ENCODE measurements around the gene AGXT2.

The AGXT2 gene, protein sequence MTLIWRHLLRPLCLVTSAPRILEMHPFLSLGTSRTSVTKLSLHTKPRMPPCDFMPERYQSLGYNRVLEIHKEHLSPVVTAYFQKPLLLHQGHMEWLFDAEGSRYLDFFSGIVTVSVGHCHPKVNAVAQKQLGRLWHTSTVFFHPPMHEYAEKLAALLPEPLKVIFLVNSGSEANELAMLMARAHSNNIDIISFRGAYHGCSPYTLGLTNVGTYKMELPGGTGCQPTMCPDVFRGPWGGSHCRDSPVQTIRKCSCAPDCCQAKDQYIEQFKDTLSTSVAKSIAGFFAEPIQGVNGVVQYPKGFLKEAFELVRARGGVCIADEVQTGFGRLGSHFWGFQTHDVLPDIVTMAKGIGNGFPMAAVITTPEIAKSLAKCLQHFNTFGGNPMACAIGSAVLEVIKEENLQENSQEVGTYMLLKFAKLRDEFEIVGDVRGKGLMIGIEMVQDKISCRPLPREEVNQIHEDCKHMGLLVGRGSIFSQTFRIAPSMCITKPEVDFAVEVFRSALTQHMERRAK

DNA sequence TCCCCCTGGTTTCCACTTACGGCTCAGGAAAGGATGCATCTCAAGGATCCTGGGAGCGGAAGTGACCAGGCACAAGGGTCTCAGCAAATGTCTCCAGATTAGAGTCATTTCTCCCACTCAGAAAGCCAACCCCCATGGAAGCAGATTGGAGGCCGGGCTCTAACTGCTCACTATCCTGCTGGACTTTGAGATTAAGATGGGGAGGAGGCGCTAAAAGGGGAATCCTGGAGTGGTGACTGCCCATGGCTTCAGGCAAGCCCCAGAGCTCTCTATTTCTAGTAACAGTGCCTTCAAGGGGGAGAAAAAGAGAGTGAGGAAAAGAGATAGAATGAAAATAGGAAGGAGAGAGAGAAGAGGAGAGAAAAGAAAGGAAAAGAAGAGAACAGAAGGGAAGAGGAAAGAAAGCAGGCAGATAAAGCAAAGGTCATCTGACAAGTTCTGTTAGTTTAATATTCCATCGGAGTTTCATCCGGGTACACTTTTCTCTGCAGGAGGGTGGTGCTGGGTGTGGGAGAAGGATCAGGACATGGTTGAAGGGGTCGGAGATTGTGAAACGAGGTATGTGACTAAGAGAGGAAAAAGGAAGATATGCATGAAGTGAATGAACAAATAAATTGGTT lies at the start of gene AGXT2:
TSS of gene AGXT2 (minus strand) at position 165 of the 620 bp plus-strand sequence. CDS start at position 108, 57 bp downstream.
- no peak within 1 kb of the TSS for H3K4me3 ChIP-seq (ENCODE audit: low read depth, low read length)
- TF ChIP-seq, protein P1, sequence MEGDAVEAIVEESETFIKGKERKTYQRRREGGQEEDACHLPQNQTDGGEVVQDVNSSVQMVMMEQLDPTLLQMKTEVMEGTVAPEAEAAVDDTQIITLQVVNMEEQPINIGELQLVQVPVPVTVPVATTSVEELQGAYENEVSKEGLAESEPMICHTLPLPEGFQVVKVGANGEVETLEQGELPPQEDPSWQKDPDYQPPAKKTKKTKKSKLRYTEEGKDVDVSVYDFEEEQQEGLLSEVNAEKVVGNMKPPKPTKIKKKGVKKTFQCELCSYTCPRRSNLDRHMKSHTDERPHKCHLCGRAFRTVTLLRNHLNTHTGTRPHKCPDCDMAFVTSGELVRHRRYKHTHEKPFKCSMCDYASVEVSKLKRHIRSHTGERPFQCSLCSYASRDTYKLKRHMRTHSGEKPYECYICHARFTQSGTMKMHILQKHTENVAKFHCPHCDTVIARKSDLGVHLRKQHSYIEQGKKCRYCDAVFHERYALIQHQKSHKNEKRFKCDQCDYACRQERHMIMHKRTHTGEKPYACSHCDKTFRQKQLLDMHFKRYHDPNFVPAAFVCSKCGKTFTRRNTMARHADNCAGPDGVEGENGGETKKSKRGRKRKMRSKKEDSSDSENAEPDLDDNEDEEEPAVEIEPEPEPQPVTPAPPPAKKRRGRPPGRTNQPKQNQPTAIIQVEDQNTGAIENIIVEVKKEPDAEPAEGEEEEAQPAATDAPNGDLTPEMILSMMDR (IDR thresholded peaks at IDR 0.05; ENCODE audit: borderline replicate concordance, insufficient read depth, low read depth, low read length), result no peak

DNA sequence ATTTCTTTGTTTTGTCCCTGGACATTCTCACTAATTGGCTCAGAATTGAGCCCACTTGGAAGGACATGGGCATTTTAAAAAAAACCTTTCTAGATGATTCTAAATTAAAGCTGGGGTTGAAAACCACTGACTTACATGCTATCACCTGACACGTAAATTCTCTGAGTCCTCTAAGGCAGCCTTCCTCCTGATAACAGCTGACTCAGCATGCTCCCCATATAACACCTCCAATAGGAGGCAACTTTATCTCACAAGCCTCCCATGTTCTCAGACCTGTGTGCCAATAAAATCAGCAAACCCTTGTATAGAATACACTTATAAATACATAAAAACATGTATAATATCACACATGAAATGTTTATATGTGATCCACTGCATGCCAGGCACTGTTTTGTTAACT lies 49.2 kb upstream of the AGXT2 start:
- TF ChIP-seq, protein P1 (IDR thresholded peaks at IDR 0.05; ENCODE audit: borderline replicate concordance, insufficient read depth, low read depth, low read length), result no peak
- no peak overlapping the region for H3K4me3 ChIP-seq (ENCODE audit: low read depth, low read length)

DNA sequence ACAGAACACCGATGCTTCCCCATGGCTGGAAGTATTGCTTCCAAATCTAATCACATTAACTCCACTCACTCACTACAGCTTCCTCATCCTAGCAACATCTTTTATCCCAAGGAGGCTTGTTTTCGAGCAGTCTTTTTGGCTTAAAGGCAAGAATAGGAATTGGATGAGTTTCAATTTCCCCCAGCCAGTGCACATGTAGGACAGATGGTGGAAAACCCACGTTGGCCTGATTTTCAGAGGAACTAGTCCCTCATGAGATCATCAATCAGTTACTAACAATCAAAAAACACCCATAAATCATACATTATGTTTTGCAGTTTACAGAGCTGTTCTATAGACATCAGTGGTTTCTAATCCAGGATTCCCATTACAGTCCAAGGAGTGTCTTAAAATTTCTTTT lies 48.5 kb upstream of the AGXT2 start:
- H3K4me3 ChIP-seq (ENCODE audit: low read depth, low read length), result no peak overlapping the region
- TF ChIP-seq, protein P1 (IDR thresholded peaks at IDR 0.05; ENCODE audit: borderline replicate concordance, insufficient read depth, low read depth, low read length), result no peak

DNA sequence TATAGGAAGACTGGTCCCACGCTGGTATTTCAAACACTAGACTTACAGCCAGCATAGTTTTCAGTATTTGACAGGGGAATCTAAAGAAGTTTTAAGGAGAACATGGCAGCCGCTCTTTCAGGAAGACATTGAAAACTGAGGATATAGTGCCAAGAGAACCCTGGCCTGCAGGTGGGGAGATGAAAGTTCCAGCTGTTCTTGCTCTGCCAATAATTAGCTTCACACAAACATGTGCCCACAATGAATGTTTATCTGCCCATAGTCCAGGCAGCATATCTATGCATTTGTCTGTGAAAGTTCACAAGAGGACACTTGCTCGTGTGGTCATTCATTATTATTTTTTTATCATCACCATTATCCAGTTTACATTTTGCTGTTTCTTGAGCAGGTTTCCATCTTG lies 47.6 kb upstream of the AGXT2 start:
- TF ChIP-seq, protein P1 (IDR thresholded peaks at IDR 0.05; ENCODE audit: borderline replicate concordance, insufficient read depth, low read depth, low read length), result no peak
- no peak overlapping the region for H3K4me3 ChIP-seq (ENCODE audit: low read depth, low read length)

DNA sequence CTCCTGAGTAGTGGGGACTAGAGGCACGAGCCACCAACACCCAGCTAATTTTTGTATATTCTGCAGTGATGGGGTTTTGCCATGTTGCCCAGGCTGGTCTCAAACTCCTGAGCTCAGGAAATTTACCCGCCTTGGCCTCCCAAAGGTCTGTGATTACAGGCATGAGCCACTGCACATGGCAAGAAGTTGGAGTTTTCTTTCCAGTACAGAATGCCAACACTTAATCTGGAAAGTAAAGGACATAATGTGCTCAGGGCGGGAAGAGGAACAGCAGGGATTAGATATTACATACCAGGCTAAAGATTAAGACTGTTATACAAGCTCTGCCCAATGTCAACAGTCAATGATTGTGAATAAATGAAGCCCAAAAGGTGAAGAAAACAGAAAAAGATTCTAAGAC lies 47.2 kb upstream of the AGXT2 start:
- TF ChIP-seq, protein P1 (IDR thresholded peaks at IDR 0.05; ENCODE audit: borderline replicate concordance, insufficient read depth, low read depth, low read length), result no peak
- no peak overlapping the region for H3K4me3 ChIP-seq (ENCODE audit: low read depth, low read length)

- no peak overlapping the region for H3K4me3 ChIP-seq (ENCODE audit: low read depth, low read length)
- TF ChIP-seq, protein P1 (IDR thresholded peaks at IDR 0.05; ENCODE audit: borderline replicate concordance, insufficient read depth, low read depth, low read length), result no peak
These were observed 45.0 kb upstream of the AGXT2 start for GRCh38 chr5:35092703-35093102.

Measured in GM12875 (cell line).